ENCODE measurements around the gene EBP.

GRCh38 chrX:48573690-48574269, 52.2 kb downstream of the EBP start:
- TF ChIP-seq, protein P1, sequence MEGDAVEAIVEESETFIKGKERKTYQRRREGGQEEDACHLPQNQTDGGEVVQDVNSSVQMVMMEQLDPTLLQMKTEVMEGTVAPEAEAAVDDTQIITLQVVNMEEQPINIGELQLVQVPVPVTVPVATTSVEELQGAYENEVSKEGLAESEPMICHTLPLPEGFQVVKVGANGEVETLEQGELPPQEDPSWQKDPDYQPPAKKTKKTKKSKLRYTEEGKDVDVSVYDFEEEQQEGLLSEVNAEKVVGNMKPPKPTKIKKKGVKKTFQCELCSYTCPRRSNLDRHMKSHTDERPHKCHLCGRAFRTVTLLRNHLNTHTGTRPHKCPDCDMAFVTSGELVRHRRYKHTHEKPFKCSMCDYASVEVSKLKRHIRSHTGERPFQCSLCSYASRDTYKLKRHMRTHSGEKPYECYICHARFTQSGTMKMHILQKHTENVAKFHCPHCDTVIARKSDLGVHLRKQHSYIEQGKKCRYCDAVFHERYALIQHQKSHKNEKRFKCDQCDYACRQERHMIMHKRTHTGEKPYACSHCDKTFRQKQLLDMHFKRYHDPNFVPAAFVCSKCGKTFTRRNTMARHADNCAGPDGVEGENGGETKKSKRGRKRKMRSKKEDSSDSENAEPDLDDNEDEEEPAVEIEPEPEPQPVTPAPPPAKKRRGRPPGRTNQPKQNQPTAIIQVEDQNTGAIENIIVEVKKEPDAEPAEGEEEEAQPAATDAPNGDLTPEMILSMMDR (conservative IDR thresholded peaks at IDR 0.05 in 1 of 2, IDR thresholded peaks at IDR 0.05 in 1 of 2; ENCODE audit: low read depth in 1 of 2, low read length in 2 of 2): no peak
- TF ChIP-seq EZH2 (IDR thresholded peaks at IDR 0.05; ENCODE audit: low read length, missing control alignments): no peak

Measured in fibroblast of lung (primary cell).